AG04449 (cell line): Measurements from ENCODE around the gene MEIOSIN.

ENCODE experiments used
- CTCF ChIA-PET: fragments of 350-600 bp; formaldehyde crosslinking; extraction: SDS; loops from one replicate; lab custom pipeline; 2021; ENCODE audit warnings: antibody characterized with exemption; lab: Yijun Ruan, JAX
- POLR2A ChIA-PET: fragments of 400-600, 350-600 bp; formaldehyde crosslinking; extraction: SDS; loops from one replicate; lab custom pipeline; 2020; ENCODE audit warnings: antibody characterized with exemption, inconsistent platforms; lab: Yijun Ruan, JAX
- DNase-seq: peaks from one replicate; pipeline ENCODE4 v3.0.0-alpha.2; 2010; ENCODE audit warnings: low read depth, low spot score
- H3K4me3 ChIP-seq: 2 replicates; pipeline ENCODE4 v1.5.1; 2011; ENCODE audit warnings: low read depth, mild to moderate bottlenecking, control low read depth, low read length
- TF ChIP-seq, protein P1 (sequence below): IDR thresholded peaks from one replicate; pipeline ENCODE4 v1.5.1; 2011; ENCODE audit warnings: mild to moderate bottlenecking, moderate library complexity, low read length, control low read depth, inconsistent platforms; ENCODE audit not compliant: insufficient read depth; ENCODE audit errors: missing control alignments

The MEIOSIN gene

DNA sequence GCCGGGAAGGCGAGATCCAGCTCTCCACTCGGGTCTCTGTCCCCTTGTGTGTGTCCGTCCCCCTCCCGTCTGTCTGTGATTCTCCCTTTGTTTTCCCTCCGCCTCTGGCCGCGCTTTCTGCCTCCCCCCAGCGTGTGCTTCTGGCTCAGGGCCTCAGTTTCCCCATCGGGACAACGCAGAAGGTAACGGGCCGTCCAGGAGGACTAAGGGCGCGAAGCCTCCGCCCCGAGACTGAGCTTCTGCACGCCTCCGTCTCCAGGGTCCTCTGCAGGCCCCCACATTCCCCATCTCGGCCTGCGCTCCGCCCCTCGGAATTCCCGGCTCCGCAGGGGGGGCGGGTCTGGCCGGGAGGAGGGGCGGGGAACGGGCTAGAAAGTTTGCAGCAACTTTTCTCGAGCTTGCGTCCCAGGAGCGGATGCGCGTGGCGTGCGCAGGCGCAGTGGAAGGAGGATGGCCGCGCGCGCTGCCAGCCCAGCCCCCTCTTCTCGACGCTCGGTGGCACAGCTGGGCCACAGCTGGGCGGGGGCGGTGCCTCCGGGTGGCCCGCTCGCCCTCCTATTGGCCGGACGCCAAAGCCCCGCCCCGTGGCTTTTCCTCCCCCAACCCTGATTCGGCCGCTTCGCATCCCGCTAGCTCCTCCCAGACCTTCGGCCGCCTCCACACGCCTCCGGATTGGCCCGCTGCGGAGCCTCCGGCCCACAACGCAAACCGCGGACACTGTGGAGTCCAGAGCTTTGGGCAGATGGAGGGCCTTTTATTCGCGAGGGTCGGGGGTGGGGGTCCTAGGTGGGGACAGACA lies 35.9 kb downstream of the MEIOSIN start, which contains the start of gene SIX5:
Gene SIX5, minus strand, starts transcription at position 269 of the 799 bp plus-strand sequence. CDS start 408 bp downstream, outside the sequence.
- peak within 1 kb of the TSS; percentile 77 for H3K4me3 ChIP-seq
- POLR2A ChIA-PET: interaction anchor here (0.6 to 6.2 kb wide), 13 partner anchors 13 to 76 kb away, joined by 3 to 65 read pairs (median 6); partner anchors contain the start of genes DMPK, DMWD, FBXO46 and QPCTL
- TF ChIP-seq, protein P1, sequence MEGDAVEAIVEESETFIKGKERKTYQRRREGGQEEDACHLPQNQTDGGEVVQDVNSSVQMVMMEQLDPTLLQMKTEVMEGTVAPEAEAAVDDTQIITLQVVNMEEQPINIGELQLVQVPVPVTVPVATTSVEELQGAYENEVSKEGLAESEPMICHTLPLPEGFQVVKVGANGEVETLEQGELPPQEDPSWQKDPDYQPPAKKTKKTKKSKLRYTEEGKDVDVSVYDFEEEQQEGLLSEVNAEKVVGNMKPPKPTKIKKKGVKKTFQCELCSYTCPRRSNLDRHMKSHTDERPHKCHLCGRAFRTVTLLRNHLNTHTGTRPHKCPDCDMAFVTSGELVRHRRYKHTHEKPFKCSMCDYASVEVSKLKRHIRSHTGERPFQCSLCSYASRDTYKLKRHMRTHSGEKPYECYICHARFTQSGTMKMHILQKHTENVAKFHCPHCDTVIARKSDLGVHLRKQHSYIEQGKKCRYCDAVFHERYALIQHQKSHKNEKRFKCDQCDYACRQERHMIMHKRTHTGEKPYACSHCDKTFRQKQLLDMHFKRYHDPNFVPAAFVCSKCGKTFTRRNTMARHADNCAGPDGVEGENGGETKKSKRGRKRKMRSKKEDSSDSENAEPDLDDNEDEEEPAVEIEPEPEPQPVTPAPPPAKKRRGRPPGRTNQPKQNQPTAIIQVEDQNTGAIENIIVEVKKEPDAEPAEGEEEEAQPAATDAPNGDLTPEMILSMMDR: no peak
- DNase-seq: peak; percentile 73
- CTCF ChIA-PET: interaction anchor here (0.6 to 9.9 kb wide), 27 partner anchors 9 to 256 kb away, joined by 3 to 170 read pairs (median 6); partner anchors contain the start of genes DMPK, DMWD, FBXO46 and QPCTL

DNA sequence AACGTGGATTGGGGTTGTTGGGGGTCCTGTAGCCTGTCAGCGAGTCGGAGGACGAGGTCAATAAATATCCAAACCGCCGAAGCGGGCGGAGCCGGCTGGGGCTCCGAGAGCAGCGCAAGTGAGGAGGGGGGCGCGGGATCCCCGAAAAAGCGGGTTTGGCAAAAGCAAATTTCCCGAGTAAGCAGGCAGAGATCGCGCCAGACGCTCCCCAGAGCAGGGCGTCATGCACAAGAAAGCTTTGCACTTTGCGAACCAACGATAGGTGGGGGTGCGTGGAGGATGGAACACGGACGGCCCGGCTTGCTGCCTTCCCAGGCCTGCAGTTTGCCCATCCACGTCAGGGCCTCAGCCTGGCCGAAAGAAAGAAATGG lies 36.6 kb downstream of the MEIOSIN start:
- ChIA-PET POLR2A (interaction anchor here (0.6 to 6.2 kb wide), 9 partner anchors 12 to 77 kb away, joined by 3 to 65 read pairs (median 15); partner anchors contain the start of genes DMPK, DMWD, FBXO46 and QPCTL), CTCF (interaction anchor here (0.8 to 9.9 kb wide), 23 partner anchors 9 to 113 kb away, joined by 3 to 170 read pairs (median 6); partner anchors contain the start of genes DMPK, DMWD, FBXO46 and QPCTL)
- peak overlapping the region; percentile 58 for H3K4me3 ChIP-seq
- DNase-seq: no peak
- TF ChIP-seq, protein P1: no peak

DNA sequence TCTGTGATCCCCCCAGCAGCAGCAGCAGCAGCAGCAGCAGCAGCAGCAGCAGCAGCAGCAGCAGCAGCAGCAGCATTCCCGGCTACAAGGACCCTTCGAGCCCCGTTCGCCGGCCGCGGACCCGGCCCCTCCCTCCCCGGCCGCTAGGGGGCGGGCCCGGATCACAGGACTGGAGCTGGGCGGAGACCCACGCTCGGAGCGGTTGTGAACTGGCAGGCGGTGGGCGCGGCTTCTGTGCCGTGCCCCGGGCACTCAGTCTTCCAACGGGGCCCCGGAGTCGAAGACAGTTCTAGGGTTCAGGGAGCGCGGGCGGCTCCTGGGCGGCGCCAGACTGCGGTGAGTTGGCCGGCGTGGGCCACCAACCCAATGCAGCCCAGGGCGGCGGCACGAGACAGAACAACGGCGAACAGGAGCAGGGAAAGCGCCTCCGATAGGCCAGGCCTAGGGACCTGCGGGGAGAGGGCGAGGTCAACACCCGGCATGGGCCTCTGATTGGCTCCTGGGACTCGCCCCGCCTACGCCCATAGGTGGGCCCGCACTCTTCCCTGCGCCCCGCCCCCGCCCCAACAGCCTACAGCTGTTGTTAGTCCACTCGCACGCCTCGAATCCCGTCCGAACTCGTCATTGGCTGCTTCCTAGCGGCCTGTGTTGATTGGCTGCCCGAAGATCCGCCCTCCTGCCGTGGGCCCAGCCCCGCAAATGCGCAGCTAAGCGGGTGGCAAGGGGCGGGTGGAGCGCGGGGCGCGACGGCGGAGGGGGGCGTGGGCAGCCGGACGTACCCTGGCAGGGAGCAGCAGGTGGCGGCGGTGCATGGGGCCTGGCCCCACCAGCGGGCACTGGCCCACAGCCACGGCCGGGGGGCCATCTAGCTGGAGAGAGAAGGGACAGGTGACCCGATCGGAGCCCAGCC lies 37.2 kb downstream of the MEIOSIN start:
- peak overlapping the region; percentile 58 for H3K4me3 ChIP-seq
- POLR2A ChIA-PET: interaction anchor here (0.6 to 6.2 kb wide), 14 partner anchors 9 to 415 kb away, joined by 3 to 65 read pairs (median 5); partner anchors contain the start of genes DMPK, FBXO46, QPCTL and SNRPD2
- TF ChIP-seq, protein P1: peak; percentile 93
- CTCF ChIA-PET: interaction anchor here (0.8 to 9.9 kb wide), 18 partner anchors 8 to 112 kb away, joined by 3 to 170 read pairs (median 11); partner anchors contain the start of genes DMPK, DMWD, FBXO46 and QPCTL
- DNase-seq: peak; percentile 86

DNA sequence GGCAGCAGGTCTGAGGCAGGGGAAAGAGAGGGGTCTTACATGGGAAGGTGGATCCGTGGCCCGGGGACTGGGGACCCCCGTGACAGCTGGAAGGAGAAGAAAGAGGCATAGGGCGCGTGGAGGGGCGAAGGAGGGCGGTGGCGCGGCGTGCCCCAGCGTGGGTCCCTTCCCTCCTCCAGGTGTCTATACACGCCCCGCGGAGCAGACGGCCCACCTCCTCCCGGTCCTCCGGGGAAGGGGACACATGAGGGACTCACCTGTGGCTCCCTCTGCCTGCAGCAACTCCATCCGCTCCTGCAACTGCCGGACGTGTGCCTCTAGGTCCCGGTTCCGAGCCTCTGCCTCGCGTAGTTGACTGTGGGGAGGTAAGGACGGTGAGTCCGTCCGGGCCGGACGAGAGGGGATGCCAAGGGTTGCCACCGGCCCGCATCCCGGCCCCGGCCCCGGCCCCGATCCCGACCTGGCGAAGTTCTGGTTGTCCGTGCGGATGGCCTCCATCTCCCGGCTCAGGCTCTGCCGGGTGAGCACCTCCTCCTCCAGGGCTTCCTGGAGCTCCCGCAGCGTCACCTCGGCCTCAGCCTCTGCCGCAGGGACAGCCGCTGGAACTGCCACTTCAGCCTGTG lies 38.2 kb downstream of the MEIOSIN start:
- no peak overlapping the region for H3K4me3 ChIP-seq
- CTCF ChIA-PET: interaction anchor here (1.0 to 9.9 kb wide), 7 partner anchors 11 to 46 kb away, joined by 3 to 170 read pairs (median 36); partner anchors contain the start of genes DMPK and DMWD
- DNase-seq: no peak
- TF ChIP-seq, protein P1: no peak
- POLR2A ChIA-PET: interaction anchor here (0.9 to 6.2 kb wide), 5 partner anchors 10 to 68 kb away, joined by 3 to 65 read pairs (median 31); partner anchors contain the start of gene DMPK

DNA sequence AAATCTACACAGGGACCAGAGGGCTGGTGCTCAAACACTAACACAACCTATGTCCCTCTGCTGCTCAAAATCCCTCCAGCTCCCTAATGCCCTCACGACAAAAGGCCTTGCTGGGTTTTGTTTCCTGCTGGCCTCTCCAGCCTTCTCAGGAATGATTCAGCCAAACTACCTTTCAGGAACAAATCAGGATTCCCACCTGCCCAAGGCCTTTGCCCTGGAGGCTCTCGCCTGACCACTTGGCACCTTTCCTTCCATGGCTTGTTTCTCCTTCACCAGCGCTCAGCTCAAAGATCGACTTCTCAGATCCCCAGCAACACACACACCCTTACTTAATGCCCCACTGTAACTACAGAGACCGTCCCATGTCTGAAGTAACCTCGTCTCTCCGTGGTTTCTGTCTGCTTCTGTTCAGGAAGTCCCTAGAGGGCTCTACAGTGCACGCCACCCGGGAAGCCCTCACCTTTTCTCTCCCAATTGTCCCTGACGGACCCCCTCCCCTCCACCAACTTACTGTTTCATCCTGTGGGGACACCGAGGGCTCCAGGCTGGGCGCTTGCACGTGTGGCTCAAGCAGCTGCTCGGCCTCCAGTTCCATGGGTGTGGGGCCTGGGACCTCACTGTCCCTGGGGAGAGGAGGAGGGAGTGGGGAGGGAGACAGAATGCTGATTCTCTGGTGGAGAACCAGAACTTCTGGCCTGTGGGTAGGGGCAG lies 39.0 kb downstream of the MEIOSIN start:
- no peak overlapping the region for H3K4me3 ChIP-seq

More for the DNA sequence above, 39.0 kb downstream of the MEIOSIN start:
- POLR2A ChIA-PET: interaction anchor here (1.0 to 6.2 kb wide), 2 partner anchors 10 to 27 kb away, joined by 3 to 65 read pairs; partner anchors contain the start of gene DMPK
- no peak for DNase-seq
- TF ChIP-seq, protein P1: no peak
- CTCF ChIA-PET: interaction anchor here (1.0 to 9.9 kb wide), 4 partner anchors 10 to 45 kb away, joined by 3 to 170 read pairs (median 20); partner anchors contain the start of gene DMPK
